HepG2 (cell line): Measurements from ENCODE around the gene TMBIM6. TPM values are rescaled to one million over a fixed set of nuclear protein-coding genes. Genes with fewer than 3 reads are reported as not detected.
"Not testable (repeated sequence)": the region's sequence is repeated elsewhere in the genome, so short reads cannot be mapped to it uniquely, and the experiment has no call there.

Source experiments
- ATAC-seq: fragments of 200-7000 bp; cut with Tn5 transposase; 3 replicates; pipeline ENCODE4 v1.9.1; 2020; ENCODE audit warnings: mild to moderate bottlenecking, moderate library complexity
- BruUV-seq: library from RNA; stranded (reverse); fragments of 400-500 nt; replicated peaks from 2 replicates; lab custom pipeline; 2021; lab: Mats Ljungman, UMichigan
- CTCF ChIA-PET: fragments of 300-600 bp; formaldehyde crosslinking; extraction: SDS; loops from one replicate; lab custom pipeline; 2021; ENCODE audit warnings: low total read pairs, inconsistent platforms, low intra/inter-chr PET ratio; lab: Yijun Ruan, JAX
- POLR2A ChIA-PET: fragments of 350-600 bp; sonication (Branson Sonifier 250); formaldehyde crosslinking; loops from one replicate; lab custom pipeline; 2020; ENCODE audit warnings: antibody characterized with exemption, inconsistent platforms; lab: Yijun Ruan, JAX
- DNase-seq: peaks from one replicate; pipeline ENCODE4 v3.0.0-alpha.2; 2015; ENCODE audit warnings: low spot score
- FAIRE-seq: peaks from 3 replicates; lab custom pipeline; 2011; peaks lifted over from hg19 to GRCh38; lab: Jason Lieb, UNC
- H2AFZ ChIP-seq: one replicate; pipeline ENCODE4 v1.6.1; 2011; ENCODE audit warnings: low read length, inconsistent platforms
- H3K27ac ChIP-seq: fragments of 300-600 bp; 3 replicates; pipeline ENCODE4 v1.8.0; 2011; ENCODE audit warnings: mixed run types, mild to moderate bottlenecking, mixed read lengths, low read length, inconsistent platforms; ENCODE audit not compliant: insufficient read depth; ENCODE audit errors: extremely low read length
- H3K27me3 ChIP-seq, 2 experiments: fragments of 200-600 bp in 1 of 2; 2 replicates in 1 of 2; 3 replicates in 1 of 2; pipeline versions ENCODE4 v1.6.0 to v1.8.0; 2011; ENCODE audit warnings: low read length in 2 of 2, mild to moderate bottlenecking in 2 of 2, moderate library complexity in 2 of 2, inconsistent platforms in 1 of 2; ENCODE audit not compliant: insufficient read depth in 2 of 2, control insufficient read depth in 1 of 2
- H3K36me3 ChIP-seq, 2 experiments: fragments of 200-600 bp in 1 of 2; replicated peaks in 1 of 2; 2 replicates in 1 of 2; 3 replicates in 1 of 2; pipeline versions ENCODE4 v1.5.1 to v1.8.0; 2011; ENCODE audit warnings: low read length in 2 of 2, inconsistent platforms in 1 of 2; ENCODE audit not compliant: insufficient read depth in 2 of 2, control insufficient read depth in 1 of 2
- H3K4me1 ChIP-seq: 2 replicates; pipeline ENCODE4 v1.5.1; 2012; ENCODE audit warnings: low read length, inconsistent platforms; ENCODE audit not compliant: insufficient read depth
- H3K4me2 ChIP-seq: 2 replicates; pipeline ENCODE4 v1.6.0; 2011; ENCODE audit warnings: low read depth, low read length, inconsistent platforms
- H3K4me3 ChIP-seq, 3 experiments: fragments of 200-600 bp in 1 of 3; sonication (generic), shearing (Covaris generic) in 1 of 3; replicated peaks in 1 of 3; 2 replicates each; pipeline ENCODE4 v1.5.1; 2011 to 2016; ENCODE audit warnings: low read length in 3 of 3, inconsistent platforms in 2 of 3, low read depth in 2 of 3, mild to moderate bottlenecking in 2 of 3, control low read depth in 1 of 3, mixed read lengths in 1 of 3; ENCODE audit not compliant: insufficient read depth in 1 of 3
- H3K79me2 ChIP-seq: one replicate; pipeline ENCODE4 v1.6.1; 2011; ENCODE audit warnings: low read length, inconsistent platforms; ENCODE audit not compliant: insufficient read depth
- H3K9ac ChIP-seq: 2 replicates; pipeline ENCODE4 v1.6.0; 2011; ENCODE audit warnings: mild to moderate bottlenecking, low read depth, low read length, inconsistent platforms; ENCODE audit not compliant: insufficient read depth
- H3K9me3 ChIP-seq: 2 replicates; pipeline ENCODE4 v1.5.1; 2012; ENCODE audit warnings: mild to moderate bottlenecking, low read length
- H4K20me1 ChIP-seq: 2 replicates; pipeline ENCODE4 v1.6.0; 2011; ENCODE audit warnings: inconsistent platforms, mild to moderate bottlenecking, low read length, moderate library complexity; ENCODE audit not compliant: insufficient read depth
- ATM ChIP-seq: fragments of 450-650 bp; IDR thresholded peaks from 2 replicates; pipeline ENCODE4 v1.7.1; 2017; ENCODE audit warnings: mild to moderate bottlenecking, borderline replicate concordance
- WGBS: methylation state at CpG from one replicate; pipeline ENCODE4 v1.1.6; 2017; ENCODE audit warnings: low lambda C conversion rate; 5-methylcytosine and 5-hydroxymethylcytosine counted together
- in situ Hi-C: cut with HindIII; loops from 2 replicates; pipeline ENCODE4 v1.10.0; 2017; ENCODE audit warnings: low pct_unique_long_range_greater_than_20kb; ENCODE audit not compliant: extremely low pct_ligation_motif_present
- intact Hi-C: fragments of 100-400 bp; cut with micrococcal nuclease; formaldehyde crosslinking; loops from one replicate; pipeline ENCODE4 v1.10.0; 2022; ENCODE audit not compliant: unreplicated experiment
- polyA plus RNA-seq, 8 experiments: library from polyadenylated mRNA; depleted of rRNA in 3 of 8; stranded (reverse) in 7 of 8; unstranded in 1 of 8; fragments of >200 nt; fragmentation: Illumina TruSeq in 4 of 8; extraction: Trizol in 4 of 8; gene quantifications; 2 replicates each; pipeline versions ENCODE4 v1.2.1 to v1.2.3, GENCODE V29; 2011 to 2016; ENCODE audit warnings: low read depth in 4 of 8, missing spikeins in 1 of 8, mixed read lengths in 1 of 8; ENCODE audit not compliant: insufficient read depth in 1 of 8
- total RNA-seq, 5 experiments: library from RNA; depleted of rRNA; stranded (reverse); fragments of >200 nt; fragmentation: Illumina TruSeq; extraction: Trizol; gene quantifications; 2 replicates each; pipeline ENCODE4 v1.2.3, GENCODE V29; 2016; ENCODE audit warnings: low read depth in 1 of 5

TMBIM6 gene
- total and polyA plus RNA-seq, 2 of the 13 experiments (the other 11 are each of a cell fraction or from before 2014, with no cell fraction given) = 412 to 468 TPM

DNA sequence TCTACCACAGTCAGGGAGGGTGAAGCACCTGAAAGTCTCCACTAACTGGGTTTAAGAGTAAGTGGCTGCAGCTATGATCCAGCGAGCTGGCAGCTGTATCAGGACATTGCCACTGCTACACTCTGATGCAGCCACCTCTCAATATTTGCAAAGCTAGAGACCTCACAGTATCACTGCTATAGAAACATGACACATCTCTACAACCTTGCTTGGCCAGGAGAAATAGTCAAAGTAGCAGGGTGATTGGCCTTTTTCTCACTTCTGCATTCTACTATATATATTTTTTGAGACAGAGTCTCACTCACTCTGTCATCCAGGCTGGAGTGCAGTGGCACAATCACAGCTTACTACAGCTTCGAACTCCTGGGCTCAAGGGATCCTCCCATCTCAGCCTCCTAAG, 24.8 kb upstream of the TMBIM6 start:
- H3K9me3 ChIP-seq = no peaks in the 10 kb centered on the region
- no peak overlapping the region for H3K4me3 ChIP-seq
- H4K20me1 ChIP-seq = no peaks in the 10 kb centered on the region
- POLR2A ChIA-PET = interaction anchor here (2.9 kb wide), 1 partner anchor 25 kb away, joined by 10 read pairs; the partner anchor contains the start of gene TMBIM6
- peaks cover 0 to 2% of the 10 kb centered on the region in 2 experiments; a peak in 1 of 5 replicates for H3K27me3 ChIP-seq
- no peaks in the 10 kb centered on the region for H3K79me2 ChIP-seq
- no peak for TF ChIP-seq ATM
- no peak overlapping the region for H3K27ac ChIP-seq
- H3K36me3 ChIP-seq = no peaks in the 10 kb centered on the region
- H3K4me2 ChIP-seq = no peak overlapping the region
- H3K4me1 ChIP-seq = peaks cover 10% of the 10 kb centered on the region; the same call in 1 of the 2 replicates
- 36% methylated on average over 1 of the region's 2 CpGs for WGBS
- FAIRE-seq (no peak), ATAC-seq (no peak), DNase-seq (no peak)
- in situ Hi-C loops (no loop called here), intact Hi-C loops (no loop called here)
- no TSS peak for BruUV-seq
- H3K9ac ChIP-seq = no peak overlapping the region
- CTCF ChIA-PET = no interaction called here
- H2AFZ ChIP-seq = no peak overlapping the region

DNA sequence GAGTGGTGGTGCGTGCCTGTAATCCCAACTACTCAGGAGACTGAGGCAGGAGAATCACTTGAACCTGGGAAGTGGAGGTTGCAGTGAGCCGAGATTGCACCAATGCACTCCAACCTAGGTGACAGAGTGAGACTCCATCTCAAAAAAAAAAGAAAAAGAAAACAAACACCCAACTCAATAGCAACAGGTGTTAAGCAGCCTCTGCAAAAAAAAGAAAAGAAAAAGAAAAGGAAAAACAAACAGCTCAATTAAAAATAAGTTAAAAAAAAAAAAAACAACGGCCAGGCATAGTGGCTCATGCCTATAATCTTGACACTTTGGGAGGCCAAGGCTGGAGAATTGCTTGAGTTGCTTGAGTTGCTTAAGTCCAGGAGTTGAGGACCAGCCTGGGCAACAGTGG, 23.6 kb upstream of the TMBIM6 start:
- H3K9ac ChIP-seq, H3K9me3 ChIP-seq, H4K20me1 ChIP-seq, H3K4me2 ChIP-seq, intact Hi-C loops, BruUV-seq, H3K4me3 ChIP-seq, H3K79me2 ChIP-seq, ATAC-seq, H3K27me3 ChIP-seq, DNase-seq, FAIRE-seq, H2AFZ ChIP-seq, CTCF ChIA-PET, in situ Hi-C loops, H3K36me3 ChIP-seq, H3K27ac ChIP-seq: not testable (repeated sequence)
- 31% methylated on average over 3 of the region's 3 CpGs for WGBS
- peaks cover 10% of the 10 kb centered on the region; the same call in 1 of the 2 replicates for H3K4me1 ChIP-seq
- POLR2A ChIA-PET = interaction anchor here (2.9 kb wide), 1 partner anchor 24 kb away, joined by 10 read pairs; the partner anchor contains the start of gene TMBIM6
